ENCODE measurements around the gene FN3KRP. TPM values are rescaled to one million over a fixed set of nuclear protein-coding genes. Genes with fewer than 3 reads are reported as not detected.

The FN3KRP gene
- total RNA-seq, 1 donor from 2014 or later = 28.1 TPM

DNA sequence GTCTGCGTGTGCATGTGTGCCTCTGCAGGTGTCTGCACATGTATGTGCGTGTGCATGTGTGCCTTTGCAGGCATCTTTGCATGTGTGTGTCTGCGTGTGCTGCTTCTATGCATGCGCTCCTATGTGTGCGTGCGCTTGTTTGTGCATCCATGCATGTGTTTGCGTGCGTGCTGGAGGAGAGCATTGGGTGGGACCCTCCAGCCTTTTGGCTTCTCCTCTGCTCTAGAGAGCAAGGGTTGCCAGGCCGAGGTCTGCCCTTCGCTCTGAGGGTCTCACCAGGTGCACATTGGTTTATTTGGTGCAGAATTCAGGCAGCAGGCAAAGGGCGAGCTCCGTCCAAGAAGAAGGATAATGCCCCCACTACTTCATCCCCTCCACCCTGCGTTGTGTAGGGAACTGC, 17.0 kb upstream of the FN3KRP start:
- TF ChIP-seq CTCF (IDR thresholded peaks at IDR 0.05; ENCODE audit: partially characterized antibody, unreplicated experiment) = no peak
- H3K4me3 Mint-ChIP-seq (ENCODE audit: unreplicated experiment) = peak overlapping the region; percentile 96
- DNase-seq = no peak
- peaks cover 10% of the 10 kb centered on the region for H3K36me3 Mint-ChIP-seq (ENCODE audit: unreplicated experiment)
- H3K27ac Mint-ChIP-seq (ENCODE audit: unreplicated experiment) = peak overlapping the region; percentile 59
- H3K9me3 Mint-ChIP-seq (ENCODE audit: unreplicated experiment) = peaks cover 12% of the 10 kb centered on the region
- peaks cover 11% of the 10 kb centered on the region for H3K27me3 Mint-ChIP-seq (ENCODE audit: unreplicated experiment)
- H3K4me1 Mint-ChIP-seq (ENCODE audit: low read depth, unreplicated experiment) = no peaks in the 10 kb centered on the region

- TF ChIP-seq CTCF (IDR thresholded peaks at IDR 0.05; ENCODE audit: partially characterized antibody, unreplicated experiment) = no peak
- H3K36me3 Mint-ChIP-seq (ENCODE audit: unreplicated experiment) = no peaks in the 10 kb centered on the region
- DNase-seq = no peak
- H3K27me3 Mint-ChIP-seq (ENCODE audit: unreplicated experiment) = peaks cover 4% of the 10 kb centered on the region
- H3K4me1 Mint-ChIP-seq (ENCODE audit: low read depth, unreplicated experiment) = no peaks in the 10 kb centered on the region
- no peak overlapping the region for H3K4me3 Mint-ChIP-seq (ENCODE audit: unreplicated experiment)
- H3K9me3 Mint-ChIP-seq (ENCODE audit: unreplicated experiment) = peaks cover 7% of the 10 kb centered on the region
- no peak overlapping the region for H3K27ac Mint-ChIP-seq (ENCODE audit: unreplicated experiment)
These were observed 14.1 kb upstream of the FN3KRP start for GRCh38 chr17:82702231-82702927.

DNA sequence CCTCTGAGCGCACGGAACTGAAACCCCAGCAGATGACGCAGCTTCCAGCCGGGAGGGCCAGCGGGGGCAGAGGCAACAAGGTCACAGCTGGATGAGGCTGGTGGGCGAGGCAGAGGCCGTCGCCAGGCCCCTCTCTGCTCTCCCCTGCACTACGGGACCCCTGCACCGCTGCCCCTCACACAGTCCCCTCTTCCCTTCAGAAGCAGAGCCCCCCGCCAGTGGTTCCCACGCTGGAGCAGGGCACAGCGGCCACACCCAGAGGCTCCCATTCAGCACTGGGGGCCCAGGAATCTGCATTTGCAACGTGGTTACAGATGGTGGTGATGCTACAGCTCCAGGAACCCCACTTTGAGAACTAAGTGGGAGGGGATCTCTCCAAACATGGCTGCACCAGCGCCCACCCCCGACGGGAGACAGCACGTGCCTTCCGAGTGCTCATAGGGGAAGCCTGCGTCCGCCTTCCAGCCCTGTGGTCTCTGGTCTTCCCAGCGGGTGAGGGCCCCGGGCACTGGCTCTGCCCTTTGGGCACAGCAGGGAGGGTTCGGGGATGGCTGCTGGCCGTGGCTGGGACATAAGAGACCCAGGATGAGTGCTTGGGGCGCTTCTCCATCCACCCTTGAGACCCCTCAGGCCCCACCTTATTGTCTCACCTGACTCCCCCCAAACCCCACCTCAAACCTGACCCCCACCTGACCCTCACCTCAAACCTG, 13.3 kb upstream of the FN3KRP start:
- H3K27me3 Mint-ChIP-seq (ENCODE audit: unreplicated experiment) = peaks cover 3% of the 10 kb centered on the region
- no peak overlapping the region for H3K27ac Mint-ChIP-seq (ENCODE audit: unreplicated experiment)
- H3K9me3 Mint-ChIP-seq (ENCODE audit: unreplicated experiment) = peaks cover 7% of the 10 kb centered on the region
- no peak overlapping the region for H3K4me3 Mint-ChIP-seq (ENCODE audit: unreplicated experiment)
- no peak for DNase-seq
- H3K36me3 Mint-ChIP-seq (ENCODE audit: unreplicated experiment) = no peaks in the 10 kb centered on the region
- TF ChIP-seq CTCF (IDR thresholded peaks at IDR 0.05; ENCODE audit: partially characterized antibody, unreplicated experiment) = no peak
- H3K4me1 Mint-ChIP-seq (ENCODE audit: low read depth, unreplicated experiment) = no peaks in the 10 kb centered on the region

DNA sequence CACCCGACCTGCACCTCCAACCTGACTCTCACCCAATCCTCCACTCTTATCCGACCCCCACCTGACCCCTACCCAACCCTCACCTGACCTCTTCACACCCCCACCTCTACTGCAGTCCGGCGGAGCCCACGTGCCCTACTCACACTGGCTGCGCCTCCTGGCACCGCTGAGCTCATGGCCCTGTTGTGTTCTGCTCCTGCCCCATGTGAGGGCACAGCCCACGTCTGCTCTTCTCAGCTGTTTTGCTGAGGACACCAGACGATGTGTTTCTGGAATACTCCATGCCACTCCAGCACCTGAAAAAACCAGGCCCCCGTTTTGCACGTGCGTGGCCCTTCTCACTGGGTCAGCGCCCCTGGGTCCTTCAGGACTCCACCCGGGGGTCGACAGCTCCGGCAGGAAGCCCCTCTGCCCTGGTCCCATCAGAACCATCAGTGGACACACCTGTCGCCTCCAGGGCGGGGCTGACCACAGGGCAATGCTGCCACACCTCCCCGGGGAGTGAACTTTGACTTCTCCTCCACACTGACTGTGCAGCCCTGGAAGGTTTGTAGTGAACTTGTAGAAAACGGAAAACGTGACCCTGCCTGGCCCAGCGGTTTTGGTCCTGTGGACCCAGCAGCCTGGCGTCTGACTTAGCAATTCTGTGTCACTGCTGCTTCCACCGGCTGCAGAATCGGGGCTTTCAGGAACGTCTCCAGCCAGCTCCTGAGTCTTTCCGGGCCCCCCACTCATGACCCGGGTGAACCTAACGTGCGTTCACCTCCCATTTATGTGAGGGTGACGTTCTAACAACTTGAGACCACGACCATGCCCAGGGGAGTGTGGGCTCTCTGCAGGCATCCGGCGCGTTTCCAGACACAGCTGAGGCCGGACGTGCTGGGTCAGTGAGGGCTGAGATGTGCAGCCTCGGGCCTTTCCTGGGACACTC, 12.3 kb upstream of the FN3KRP start:
- H3K9me3 Mint-ChIP-seq (ENCODE audit: unreplicated experiment) = peaks cover 5% of the 10 kb centered on the region
- no peak overlapping the region for H3K27ac Mint-ChIP-seq (ENCODE audit: unreplicated experiment)
- TF ChIP-seq CTCF (IDR thresholded peaks at IDR 0.05; ENCODE audit: partially characterized antibody, unreplicated experiment) = no peak
- H3K36me3 Mint-ChIP-seq (ENCODE audit: unreplicated experiment) = no peaks in the 10 kb centered on the region
- no peak overlapping the region for H3K4me3 Mint-ChIP-seq (ENCODE audit: unreplicated experiment)
- H3K27me3 Mint-ChIP-seq (ENCODE audit: unreplicated experiment) = peaks cover 3% of the 10 kb centered on the region
- no peak for DNase-seq
- H3K4me1 Mint-ChIP-seq (ENCODE audit: low read depth, unreplicated experiment) = no peaks in the 10 kb centered on the region

Measured in glutamatergic neuron (in vitro differentiated cells).